Measurements from ENCODE around the gene DSCAML1.

- TF ChIP-seq CTCF (IDR thresholded peaks at IDR 0.05) (no peak), POLR2A (IDR thresholded peaks at IDR 0.05) (no peak)
These were observed 258.5 kb downstream of the DSCAML1 start for GRCh38 chr11:117538263-117539135.
